Lower leg skin (tissue), 4 donors: ENCODE measurements around the gene ENTREP1. TPM values are rescaled to one million over a fixed set of nuclear protein-coding genes. Genes with fewer than 3 reads are reported as not detected.

ENCODE experiments used
- DNase-seq, 2 donors: peaks; one replicate each; pipeline ENCODE4 v3.0.0-alpha.2; 2019; ENCODE audit warnings: low spot score in 2 of 2
- H3K4me3 ChIP-seq: fragments of 200-600 bp; sonication (generic); 2 replicates; pipeline ENCODE4 v1.5.1; 2017; ENCODE audit warnings: mild to moderate bottlenecking, low read depth; ENCODE audit not compliant: poor library complexity, severe bottlenecking
- CTCF ChIP-seq, 3 donors: fragments of 450-650 bp; IDR thresholded peaks; one replicate each; pipeline ENCODE4 v1.5.1; 2016; ENCODE audit warnings: antibody characterized with exemption in 3 of 3, mild to moderate bottlenecking in 3 of 3, moderate library complexity in 2 of 3
- POLR2A ChIP-seq, 2 donors: fragments of 450-650 bp; IDR thresholded peaks; one replicate each; pipeline ENCODE4 v1.6.1; 2016 to 2017; ENCODE audit warnings: antibody characterized with exemption in 2 of 2, mild to moderate bottlenecking in 1 of 2, moderate library complexity in 1 of 2
- WGBS, 2 donors: methylation state at CpG; one replicate each; pipeline ENCODE4 v1.1.5; 2018; 5-methylcytosine and 5-hydroxymethylcytosine counted together
- intact Hi-C: fragments of 100-400 bp; cut with DNase I; formaldehyde crosslinking; loops from one replicate; pipeline ENCODE4 v1.15.0; 2023; ENCODE audit warnings: low total_unique reads
- total RNA-seq, 4 donors: library from RNA; depleted of rRNA; stranded (reverse); fragments of >200 nt; gene quantifications; one replicate each; pipeline ENCODE4 v1.1.0, GENCODE V29; 2016

The ENTREP1 gene, protein sequence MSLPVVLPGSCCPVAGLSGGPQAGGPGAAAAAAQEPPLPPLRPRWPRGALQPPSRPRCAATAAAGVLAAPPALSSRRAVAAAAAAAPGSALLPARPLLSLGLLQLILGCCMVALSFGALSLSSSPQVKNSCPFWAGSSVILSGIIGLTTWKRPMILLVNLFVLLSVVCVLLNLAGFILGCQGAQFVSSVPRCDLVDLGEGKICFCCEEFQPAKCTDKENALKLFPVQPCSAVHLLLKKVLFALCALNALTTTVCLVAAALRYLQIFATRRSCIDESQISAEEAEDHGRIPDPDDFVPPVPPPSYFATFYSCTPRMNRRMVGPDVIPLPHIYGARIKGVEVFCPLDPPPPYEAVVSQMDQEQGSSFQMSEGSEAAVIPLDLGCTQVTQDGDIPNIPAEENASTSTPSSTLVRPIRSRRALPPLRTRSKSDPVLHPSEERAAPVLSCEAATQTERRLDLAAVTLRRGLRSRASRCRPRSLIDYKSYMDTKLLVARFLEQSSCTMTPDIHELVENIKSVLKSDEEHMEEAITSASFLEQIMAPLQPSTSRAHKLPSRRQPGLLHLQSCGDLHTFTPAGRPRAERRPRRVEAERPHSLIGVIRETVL
- 10 to 100 TPM; 12.7 to 19.1 (median 16.3) TPM for total RNA-seq

DNA sequence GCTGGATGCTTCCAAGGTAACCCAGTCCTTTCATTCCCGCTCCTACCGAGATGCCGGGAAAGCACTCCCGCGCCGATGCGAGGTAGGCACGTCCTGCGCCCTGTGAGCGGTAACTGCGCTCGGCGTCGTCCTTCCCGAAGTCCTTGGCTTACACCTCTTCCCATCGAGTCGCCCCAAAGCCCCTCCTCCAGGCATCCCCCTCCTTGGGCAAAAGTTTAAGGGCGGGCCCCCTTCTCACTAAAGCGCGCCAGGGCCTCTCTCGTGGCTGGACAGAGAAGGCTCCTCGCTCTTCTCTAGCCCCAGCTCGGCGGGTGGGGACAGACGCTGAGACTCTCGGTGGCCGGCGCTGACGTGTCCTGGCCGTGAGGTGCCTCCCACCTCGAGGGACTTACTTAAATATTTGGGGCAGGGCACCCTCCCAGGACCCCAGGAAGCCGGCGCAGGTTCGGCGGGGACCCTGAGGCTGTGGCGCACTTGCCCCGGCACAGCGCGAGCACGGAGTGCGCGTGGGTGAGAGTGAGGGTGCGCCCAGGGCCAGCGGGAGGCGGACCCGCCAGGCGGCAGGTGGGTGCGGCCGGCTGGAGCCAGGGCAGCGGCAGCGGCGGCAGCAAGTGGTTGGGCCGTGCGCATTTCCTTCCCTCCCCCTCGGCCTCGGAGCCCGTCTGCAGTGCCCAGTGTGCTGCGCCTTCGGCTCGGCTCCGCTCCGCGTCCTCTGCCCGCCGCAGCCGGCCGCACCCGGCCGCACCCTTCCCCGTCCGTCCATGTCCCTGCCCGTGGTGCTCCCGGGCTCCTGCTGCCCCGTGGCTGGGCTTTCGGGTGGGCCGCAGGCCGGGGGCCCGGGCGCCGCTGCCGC lies at the start of gene ENTREP1:
Gene ENTREP1 (plus strand): TSS at position 667 of the 853 bp plus-strand sequence. CDS start 95 bp downstream, at position 762.
- peak within 1 kb of the TSS; percentile 40 for H3K4me3 ChIP-seq
- peak in 1 of 2 donors; percentile 90 for DNase-seq
- intact Hi-C loops = no loop called here
- TF ChIP-seq POLR2A (IDR thresholded peaks at IDR 0.05) (no peak), CTCF (IDR thresholded peaks at IDR 0.05) (no peak)
- WGBS, 2 donors = 0 to 7% methylated on average over 24 to 42 of the region's 81 CpGs

DNA sequence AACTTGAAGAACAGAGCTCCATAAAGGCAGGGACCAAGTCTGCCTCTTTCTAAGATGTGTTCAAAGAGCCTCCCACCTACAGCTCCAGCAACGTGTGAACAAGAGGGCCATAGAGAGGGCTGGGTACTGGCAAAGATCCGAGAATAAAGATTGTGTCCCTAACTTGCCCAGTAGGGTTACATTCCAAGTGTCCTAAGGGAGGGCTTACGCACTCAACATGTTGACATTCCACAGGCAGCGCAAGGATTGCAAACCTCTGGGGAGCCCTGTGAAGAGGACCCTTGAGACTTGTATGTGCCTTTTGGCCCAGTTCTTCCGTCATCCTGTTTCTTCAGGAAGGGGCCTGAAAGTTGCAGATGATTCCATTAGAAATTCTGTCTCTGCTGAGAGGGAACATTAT lies 48.2 kb upstream of the ENTREP1 start:
- no peak for DNase-seq
- H3K4me3 ChIP-seq = no peak overlapping the region
- 75 to 80% methylated on average over 5 of the region's 5 CpGs for WGBS, 2 donors
- TF ChIP-seq POLR2A (IDR thresholded peaks at IDR 0.05) (no peak), CTCF (IDR thresholded peaks at IDR 0.05) (no peak)
- intact Hi-C loops = no loop called here

- no peak overlapping the region for H3K4me3 ChIP-seq
- 79 to 83% methylated on average over 5 of the region's 5 CpGs for WGBS, 2 donors
- intact Hi-C loops = no loop called here
- no peak for TF ChIP-seq CTCF (IDR thresholded peaks at IDR 0.05)
- TF ChIP-seq POLR2A (IDR thresholded peaks at IDR 0.05) = no peak
- no peak for DNase-seq
These were observed 45.8 kb upstream of the ENTREP1 start for GRCh38 chr9:69279084-69279731.

DNA sequence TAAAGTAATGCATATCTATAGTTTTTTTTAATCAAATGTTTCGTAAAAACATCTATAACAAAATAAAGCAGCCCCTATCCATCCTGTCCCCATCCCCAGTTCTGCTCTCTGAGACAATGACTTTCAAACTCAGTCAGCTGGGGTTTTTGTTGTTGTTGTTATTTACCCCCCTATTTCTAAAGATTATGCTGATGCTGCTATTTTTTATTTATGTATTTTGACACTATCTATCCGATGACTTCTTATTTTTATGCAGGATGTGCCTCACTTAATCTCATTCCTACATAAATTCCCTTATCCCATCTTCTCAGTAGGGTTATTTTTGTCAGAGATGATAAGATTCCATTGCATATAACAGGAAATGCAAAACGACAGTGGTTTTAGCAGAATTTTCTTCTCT lies 45.3 kb upstream of the ENTREP1 start:
- 29 to 46% methylated on average over 3 of the region's 3 CpGs for WGBS, 2 donors
- intact Hi-C loops = no loop called here

DNA sequence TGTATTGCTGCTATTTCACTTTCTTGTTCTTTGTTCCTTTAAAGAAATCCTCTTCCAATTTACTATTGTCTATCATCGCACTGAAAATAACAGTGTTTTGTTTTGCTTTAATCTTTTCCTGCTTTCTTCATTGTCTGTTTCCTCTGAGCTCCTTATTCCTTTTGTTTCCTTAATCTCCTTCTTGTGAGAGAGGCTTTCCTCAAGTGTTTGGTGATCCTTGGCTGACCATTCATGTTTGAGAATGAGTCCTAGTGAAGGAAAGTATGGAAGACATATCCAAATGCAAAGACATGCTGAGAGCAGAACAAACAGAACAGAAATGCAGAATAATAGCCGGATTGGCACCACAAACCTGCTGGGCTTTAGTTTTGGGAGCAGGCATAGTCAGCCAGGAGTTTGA lies 42.0 kb upstream of the ENTREP1 start:
- TF ChIP-seq POLR2A (IDR thresholded peaks at IDR 0.05) = no peak
- no peak for TF ChIP-seq CTCF (IDR thresholded peaks at IDR 0.05)
- intact Hi-C loops = no loop called here
- 82 to 85% methylated on average over 2 of the region's 2 CpGs for WGBS, 2 donors
- H3K4me3 ChIP-seq = no peak overlapping the region
- no peak for DNase-seq

More for the DNA sequence above, 45.3 kb upstream of the ENTREP1 start:
- no peak for TF ChIP-seq POLR2A (IDR thresholded peaks at IDR 0.05)
- DNase-seq = no peak
- no peak overlapping the region for H3K4me3 ChIP-seq
